ENCODE results near the gene VPS4B. TPM values are rescaled to one million over a fixed set of nuclear protein-coding genes. Genes with fewer than 3 reads are reported as not detected.

The VPS4B gene
- total and polyA plus RNA-seq, 2 donors (not counting 1 experiment from before 2014, with no cell fraction given) = 14.5 to 93.9 TPM

DNA sequence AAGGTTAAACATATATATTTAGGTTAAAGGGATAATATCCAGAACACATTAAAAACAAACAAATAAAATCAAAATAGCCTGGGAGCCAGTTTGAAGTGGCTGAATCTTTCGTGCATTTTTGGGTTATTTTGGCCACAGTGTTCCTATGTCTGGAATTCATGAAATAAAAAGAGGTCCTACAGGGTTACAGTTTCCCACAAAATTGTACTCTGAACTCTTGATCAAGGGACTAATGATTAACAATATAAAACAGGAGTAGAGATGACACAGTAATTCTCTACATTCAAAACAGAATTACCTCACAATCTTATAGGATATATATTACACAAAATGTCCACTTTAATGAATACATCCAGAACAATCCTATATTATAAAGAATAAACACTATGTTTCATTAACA, 24.9 kb downstream of the VPS4B start:
- H3K4me2 ChIP-seq (replicated peaks; ENCODE audit: low read depth, low read length, poor library complexity, severe bottlenecking) = no peak overlapping the region
- no peak overlapping the region for H3K9ac ChIP-seq (ENCODE audit: low read length)
- no peak overlapping the region for H3K4me3 Mint-ChIP-seq
- H3K4me3 ChIP-seq (ENCODE audit: control extremely low read depth in 1 of 5, extremely low read depth in 1 of 5, insufficient read depth in 1 of 5, low read depth in 2 of 5, low read length in 4 of 5) = no peak overlapping the region
- ChIA-PET CTCF (no interaction called here), POLR2A (no interaction called here)
- no peak overlapping the region for H3K27ac Mint-ChIP-seq
- H2AFZ ChIP-seq (ENCODE audit: insufficient read depth, low read depth, low read length, poor library complexity, severe bottlenecking) = no peak overlapping the region
- no peaks in the 10 kb centered on the region for H3K9me3 Mint-ChIP-seq (ENCODE audit: insufficient read depth)
- no peaks in the 10 kb centered on the region for H3K9me3 ChIP-seq (ENCODE audit: control extremely low read depth in 1 of 3, control insufficient read depth in 2 of 3, insufficient read depth in 1 of 3, low read length in 2 of 3)
- peaks cover 5% of the 10 kb centered on the region for H3K79me2 ChIP-seq (ENCODE audit: control insufficient read depth, insufficient read depth, low read length)
- H3K27me3 ChIP-seq (replicated peaks in 1 of 4; ENCODE audit: control extremely low read depth in 1 of 4, control insufficient read depth in 3 of 4, insufficient read depth in 4 of 4, low read length in 3 of 4) = no peaks in the 10 kb centered on the region
- no peaks in the 10 kb centered on the region for H3K4me1 Mint-ChIP-seq
- intact Hi-C loops (cut with micrococcal nuclease) = no loop called here
- WGBS (ENCODE audit: insufficient coverage) = no CpG with 5 or more reads among the region's 1 CpG
- no peak for ATAC-seq (ENCODE audit: low read depth)
- H3K27me3 Mint-ChIP-seq = no peaks in the 10 kb centered on the region
- H3K36me3 ChIP-seq (replicated peaks in 1 of 2; ENCODE audit: control extremely low read depth in 1 of 2, control insufficient read depth in 1 of 2, extremely low read depth in 1 of 2, insufficient read depth in 2 of 2, low read length in 1 of 2) = peaks cover 15 to 77% of the 10 kb centered on the region in 2 experiments
- no peak overlapping the region for H3K27ac ChIP-seq (ENCODE audit: low read length in 2 of 2)
- DNase-seq = no peak
- TF ChIP-seq EZH2 (IDR thresholded peaks at IDR 0.05; ENCODE audit: borderline replicate concordance, insufficient read depth, low read depth, low read length, poor library complexity, severe bottlenecking) = no peak
- TF ChIP-seq, protein P1, sequence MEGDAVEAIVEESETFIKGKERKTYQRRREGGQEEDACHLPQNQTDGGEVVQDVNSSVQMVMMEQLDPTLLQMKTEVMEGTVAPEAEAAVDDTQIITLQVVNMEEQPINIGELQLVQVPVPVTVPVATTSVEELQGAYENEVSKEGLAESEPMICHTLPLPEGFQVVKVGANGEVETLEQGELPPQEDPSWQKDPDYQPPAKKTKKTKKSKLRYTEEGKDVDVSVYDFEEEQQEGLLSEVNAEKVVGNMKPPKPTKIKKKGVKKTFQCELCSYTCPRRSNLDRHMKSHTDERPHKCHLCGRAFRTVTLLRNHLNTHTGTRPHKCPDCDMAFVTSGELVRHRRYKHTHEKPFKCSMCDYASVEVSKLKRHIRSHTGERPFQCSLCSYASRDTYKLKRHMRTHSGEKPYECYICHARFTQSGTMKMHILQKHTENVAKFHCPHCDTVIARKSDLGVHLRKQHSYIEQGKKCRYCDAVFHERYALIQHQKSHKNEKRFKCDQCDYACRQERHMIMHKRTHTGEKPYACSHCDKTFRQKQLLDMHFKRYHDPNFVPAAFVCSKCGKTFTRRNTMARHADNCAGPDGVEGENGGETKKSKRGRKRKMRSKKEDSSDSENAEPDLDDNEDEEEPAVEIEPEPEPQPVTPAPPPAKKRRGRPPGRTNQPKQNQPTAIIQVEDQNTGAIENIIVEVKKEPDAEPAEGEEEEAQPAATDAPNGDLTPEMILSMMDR (IDR thresholded peaks at IDR 0.05) = no peak
- H4K20me1 ChIP-seq (ENCODE audit: control insufficient read depth, insufficient read depth, low read length, poor library complexity, severe bottlenecking) = peaks cover 2% of the 10 kb centered on the region
- H3K4me1 ChIP-seq (ENCODE audit: control insufficient read depth in 2 of 2, insufficient read depth in 2 of 2, low read length in 2 of 2) = no peaks in the 10 kb centered on the region

DNA sequence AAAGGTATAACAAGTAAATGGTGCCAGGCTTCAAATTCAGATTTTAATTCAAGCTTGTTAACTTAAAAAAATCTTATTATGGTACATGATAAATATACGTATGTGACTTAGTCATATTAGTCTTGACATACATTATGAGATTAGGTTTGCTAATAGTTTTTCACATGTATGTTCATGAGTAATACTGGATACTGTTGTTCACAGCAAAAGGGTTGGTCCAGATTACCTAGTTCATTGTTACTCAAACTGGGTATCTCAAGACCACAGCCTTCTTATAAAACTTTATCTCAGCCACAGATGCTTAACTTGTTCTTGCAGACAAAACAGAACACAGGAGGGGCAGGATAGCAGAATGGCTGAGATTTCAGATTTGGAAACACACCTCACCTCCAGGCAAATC, 26.8 kb downstream of the VPS4B start:
- H3K27me3 ChIP-seq (replicated peaks in 1 of 4; ENCODE audit: control extremely low read depth in 1 of 4, control insufficient read depth in 3 of 4, insufficient read depth in 4 of 4, low read length in 3 of 4) = no peaks in the 10 kb centered on the region
- no peaks in the 10 kb centered on the region for H3K27me3 Mint-ChIP-seq
- no peak overlapping the region for H3K4me3 Mint-ChIP-seq
- H3K4me1 ChIP-seq (ENCODE audit: control insufficient read depth in 2 of 2, insufficient read depth in 2 of 2, low read length in 2 of 2) = no peaks in the 10 kb centered on the region
- no peaks in the 10 kb centered on the region for H3K9me3 Mint-ChIP-seq (ENCODE audit: insufficient read depth)
- no peaks in the 10 kb centered on the region for H3K4me1 Mint-ChIP-seq
- no peaks in the 10 kb centered on the region for H3K9me3 ChIP-seq (ENCODE audit: control extremely low read depth in 1 of 3, control insufficient read depth in 2 of 3, insufficient read depth in 1 of 3, low read length in 2 of 3)
- no peak overlapping the region for H3K27ac Mint-ChIP-seq
- no peak overlapping the region for H2AFZ ChIP-seq (ENCODE audit: insufficient read depth, low read depth, low read length, poor library complexity, severe bottlenecking)
- POLR2A ChIA-PET = no interaction called here
- TF ChIP-seq EZH2 (IDR thresholded peaks at IDR 0.05; ENCODE audit: borderline replicate concordance, insufficient read depth, low read depth, low read length, poor library complexity, severe bottlenecking) = no peak
- TF ChIP-seq, protein P1 (IDR thresholded peaks at IDR 0.05) = no peak
- H4K20me1 ChIP-seq (ENCODE audit: control insufficient read depth, insufficient read depth, low read length, poor library complexity, severe bottlenecking) = no peaks in the 10 kb centered on the region
- intact Hi-C loops (cut with micrococcal nuclease) = no loop called here
- H3K79me2 ChIP-seq (ENCODE audit: control insufficient read depth, insufficient read depth, low read length) = no peaks in the 10 kb centered on the region
- no peak overlapping the region for H3K4me3 ChIP-seq (ENCODE audit: control extremely low read depth in 1 of 5, extremely low read depth in 1 of 5, insufficient read depth in 1 of 5, low read depth in 2 of 5, low read length in 4 of 5)
- no peak overlapping the region for H3K4me2 ChIP-seq (replicated peaks; ENCODE audit: low read depth, low read length, poor library complexity, severe bottlenecking)
- DNase-seq (no peak), ATAC-seq (ENCODE audit: low read depth) (no peak)
- no peak overlapping the region for H3K27ac ChIP-seq (ENCODE audit: low read length in 2 of 2)
- CTCF ChIA-PET = interaction anchor here (1.1 to 1.5 kb wide), 2 partner anchors 15 to 44 kb away, joined by 3 to 4 read pairs; no protein-coding TSS in a partner anchor
- H3K9ac ChIP-seq (ENCODE audit: low read length) = no peak overlapping the region
- WGBS (ENCODE audit: insufficient coverage) = no CpG with 5 or more reads among the region's 1 CpG
- peaks cover 16 to 76% of the 10 kb centered on the region in 2 experiments for H3K36me3 ChIP-seq (replicated peaks in 1 of 2; ENCODE audit: control extremely low read depth in 1 of 2, control insufficient read depth in 1 of 2, extremely low read depth in 1 of 2, insufficient read depth in 2 of 2, low read length in 1 of 2)
